Liver (tissue), 9 donors: Measurements from ENCODE around the gene TPRA1. TPM values are rescaled to one million over a fixed set of nuclear protein-coding genes. Genes with fewer than 3 reads are reported as not detected.

Experiments used
- DNase-seq: peaks from one replicate; pipeline ENCODE4 v3.0.0-alpha.2; 2017; ENCODE audit warnings: low spot score
- H3K27ac ChIP-seq, 2 donors: one replicate each; pipeline ENCODE4 v1.7.0; 2013; ENCODE audit warnings: inconsistent platforms in 2 of 2, low read length in 2 of 2, control low read depth in 1 of 2, low read depth in 1 of 2, mild to moderate bottlenecking in 1 of 2
- H3K27me3 ChIP-seq, 4 donors: one replicate each; pipeline versions ENCODE4 v1.6.1 to v1.7.0; 2013; ENCODE audit warnings: low read length in 3 of 4, inconsistent platforms in 1 of 4, mild to moderate bottlenecking in 1 of 4, moderate library complexity in 1 of 4; ENCODE audit not compliant: control insufficient read depth in 4 of 4, insufficient read depth in 4 of 4
- H3K36me3 ChIP-seq, 4 donors: one replicate each; pipeline versions ENCODE4 v1.6.1 to v1.7.0; 2013; ENCODE audit warnings: low read length in 3 of 4, mild to moderate bottlenecking in 3 of 4, low read depth in 1 of 4, moderate library complexity in 1 of 4; ENCODE audit not compliant: control insufficient read depth in 4 of 4, insufficient read depth in 3 of 4
- H3K4me1 ChIP-seq, 4 donors: one replicate each; pipeline versions ENCODE4 v1.6.1 to v1.7.0; 2013; ENCODE audit warnings: low read length in 3 of 4, mild to moderate bottlenecking in 3 of 4, moderate library complexity in 1 of 4; ENCODE audit not compliant: control insufficient read depth in 4 of 4, insufficient read depth in 4 of 4
- H3K4me3 ChIP-seq, 3 donors: one replicate each; pipeline versions ENCODE4 v1.6.1 to v1.7.0; 2013; ENCODE audit warnings: low read length in 3 of 3, control low read depth in 1 of 3, low read depth in 1 of 3, mild to moderate bottlenecking in 1 of 3
- H3K9ac ChIP-seq, 2 donors: one replicate each; pipeline ENCODE4 v1.7.0; 2013; ENCODE audit warnings: low read length in 2 of 2, mild to moderate bottlenecking in 2 of 2, moderate library complexity in 2 of 2, control low read depth in 1 of 2, low read depth in 1 of 2
- H3K9me3 ChIP-seq, 4 donors: one replicate each; pipeline versions ENCODE4 v1.6.1 to v1.7.0; 2013; ENCODE audit warnings: low read length in 3 of 4; ENCODE audit not compliant: control insufficient read depth in 4 of 4
- EGR1 ChIP-seq, 2 donors: IDR thresholded peaks; 2 replicates each; pipeline ENCODE4 v1.6.1; 2016 to 2018; ENCODE audit warnings: antibody characterized with exemption in 2 of 2, low read depth in 2 of 2
- FOXA1 ChIP-seq: IDR thresholded peaks from 2 replicates; pipeline ENCODE4 v1.6.1; 2016; ENCODE audit warnings: antibody characterized with exemption
- FOXA2 ChIP-seq: IDR thresholded peaks from 2 replicates; pipeline ENCODE4 v1.6.1; 2016; ENCODE audit warnings: antibody characterized with exemption
- GABPA ChIP-seq, 2 donors: IDR thresholded peaks in 1 of 2; conservative IDR thresholded peaks in 1 of 2; 2 replicates each; pipeline ENCODE4 v1.6.1; 2016; ENCODE audit warnings: antibody characterized with exemption in 2 of 2, mild to moderate bottlenecking in 1 of 2, moderate library complexity in 1 of 2
- HNF4A ChIP-seq, 2 donors: conservative IDR thresholded peaks; 2 replicates each; pipeline ENCODE4 v1.6.1; 2016; ENCODE audit warnings: antibody characterized with exemption in 2 of 2, mild to moderate bottlenecking in 2 of 2
- HNF4G ChIP-seq: IDR thresholded peaks from 2 replicates; pipeline ENCODE4 v1.6.1; 2016; ENCODE audit warnings: antibody characterized with exemption
- JUND ChIP-seq, 2 donors: IDR thresholded peaks; 2 replicates each; pipeline ENCODE4 v1.6.1; 2016; ENCODE audit warnings: antibody characterized with exemption in 2 of 2
- MAX ChIP-seq: IDR thresholded peaks from 2 replicates; pipeline ENCODE4 v1.6.1; 2016; ENCODE audit warnings: antibody characterized with exemption
- NR2F2 ChIP-seq: IDR thresholded peaks from 2 replicates; pipeline ENCODE4 v1.6.1; 2016; ENCODE audit warnings: antibody characterized with exemption
- RAD21 ChIP-seq, 2 donors: IDR thresholded peaks; 2 replicates each; pipeline ENCODE4 v1.6.1; 2016; ENCODE audit warnings: antibody characterized with exemption in 2 of 2, mild to moderate bottlenecking in 2 of 2
- REST ChIP-seq: IDR thresholded peaks from 2 replicates; pipeline ENCODE4 v1.6.1; 2016; ENCODE audit warnings: antibody characterized with exemption, mild to moderate bottlenecking
- RXRA ChIP-seq, 2 donors: IDR thresholded peaks; 2 replicates each; pipeline ENCODE4 v1.6.1; 2017 to 2018; ENCODE audit warnings: antibody characterized with exemption in 2 of 2, mild to moderate bottlenecking in 1 of 2
- SP1 ChIP-seq: IDR thresholded peaks from 2 replicates; pipeline ENCODE4 v1.6.1; 2018; ENCODE audit warnings: antibody characterized with exemption, mild to moderate bottlenecking
- TAF1 ChIP-seq: conservative IDR thresholded peaks from 2 replicates; pipeline ENCODE4 v1.6.1; 2016; ENCODE audit warnings: antibody characterized with exemption, mild to moderate bottlenecking
- YY1 ChIP-seq: IDR thresholded peaks from 2 replicates; pipeline ENCODE4 v1.6.1; 2016; ENCODE audit warnings: antibody characterized with exemption, mild to moderate bottlenecking
- WGBS: extraction: QIAGEN DNeasy Blood & Tissue Kit; methylation state at CpG from one replicate; pipeline ENCODE4 v1.1.7; 2013; 5-methylcytosine and 5-hydroxymethylcytosine counted together
- polyA plus RNA-seq, 2 donors: library from polyadenylated mRNA; stranded (reverse) in 1 of 2; unstranded in 1 of 2; fragments of 200-250 nt in 1 of 2; fragments of >200 nt in 1 of 2; fragmentation: Nextera tagmentation in 1 of 2; extraction: Ambion mirVana in 1 of 2; gene quantifications; one replicate each; pipeline versions ENCODE4 v1.2.1 to v1.2.3, GENCODE V29; 2013 to 2015
- total RNA-seq, 2 donors: library from RNA; depleted of rRNA; stranded (reverse); fragments of >200 nt; gene quantifications; one replicate each; pipeline ENCODE4 v1.2.3, GENCODE V29; 2014
- TF ChIP-seq, protein P1 (sequence below): IDR thresholded peaks from 2 replicates; pipeline ENCODE4 v1.6.1; 2016; ENCODE audit warnings: antibody characterized with exemption
- TF ChIP-seq, protein P2 (sequence below): IDR thresholded peaks from 2 replicates; pipeline ENCODE4 v1.6.1; 2016; ENCODE audit warnings: antibody characterized with exemption
- TF ChIP-seq, protein P3 (sequence below): fragments of 150-350 bp; IDR thresholded peaks from 2 replicates; pipeline ENCODE4 v1.5.1; 2017; ENCODE audit warnings: improper control_type of control experiment, low read depth, low read length; ENCODE audit not compliant: missing input control
- donor health status: healthy.
- donor health status: healthy.
- donor health status: healthy.
- donor health status: healthy.
- donor health status: healthy.

Gene TPRA1
- total and polyA plus RNA-seq, 4 donors: 17.3 to 27.1 (median 21.3) TPM

- Histone ChIP-seq H3K4me1 (peaks cover 22 to 68% (median 60%) of the 10 kb centered on the region in 4 donors), H3K27me3 (no peaks in the 10 kb centered on the region), H3K27ac (no peak overlapping the region), H3K4me3 (no peak overlapping the region), H3K36me3 (no peaks in the 10 kb centered on the region), H3K9ac (no peak overlapping the region), H3K9me3 (no peaks in the 10 kb centered on the region)
- WGBS: 96% methylated on average over 8 of the region's 8 CpGs
- DNase-seq: no peak
- TF ChIP-seq GABPA (IDR thresholded peaks at IDR 0.05 in 1 of 2, conservative IDR thresholded peaks at IDR 0.05 in 1 of 2) (no peak), TAF1 (no peak), JUND (IDR thresholded peaks at IDR 0.05) (no peak), HNF4A (conservative IDR thresholded peaks at IDR 0.05) (no peak), RAD21 (IDR thresholded peaks at IDR 0.05) (no peak), MAX (no peak), RXRA (IDR thresholded peaks at IDR 0.05) (no peak), REST (no peak), EGR1 (IDR thresholded peaks at IDR 0.05; ENCODE audit: low read depth in 2 of 2) (no peak), FOXA1 (no peak)
- TF ChIP-seq, protein P1, sequence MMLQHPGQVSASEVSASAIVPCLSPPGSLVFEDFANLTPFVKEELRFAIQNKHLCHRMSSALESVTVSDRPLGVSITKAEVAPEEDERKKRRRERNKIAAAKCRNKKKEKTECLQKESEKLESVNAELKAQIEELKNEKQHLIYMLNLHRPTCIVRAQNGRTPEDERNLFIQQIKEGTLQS: no peak
Measured at GRCh38 chr3:127545216-127545615, 45.3 kb downstream of the TPRA1 start.

DNA sequence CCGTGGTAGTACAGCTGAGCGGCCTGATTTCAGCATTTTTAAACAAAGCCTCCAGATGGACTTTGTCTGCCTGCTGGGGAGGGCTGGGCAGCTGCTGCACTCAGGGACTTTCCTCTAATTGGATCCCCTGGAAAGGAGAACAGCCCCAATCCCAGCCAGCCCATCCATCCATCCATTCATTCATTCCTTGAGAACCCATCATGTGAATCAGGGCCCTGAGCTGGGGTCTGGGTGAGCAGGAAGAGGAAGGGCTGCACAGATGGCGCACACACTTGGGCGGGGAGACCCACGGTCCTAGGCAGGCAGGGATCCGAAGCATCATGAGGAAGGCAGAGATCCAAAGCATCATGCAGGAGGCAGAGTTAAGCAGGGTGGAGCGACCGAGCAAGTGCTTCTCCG, 45.7 kb downstream of the TPRA1 start:
- H3K9me3 ChIP-seq: no peaks in the 10 kb centered on the region
- DNase-seq: no peak
- H3K4me1 ChIP-seq: peaks cover 22 to 68% (median 60%) of the 10 kb centered on the region in 4 donors
- TF ChIP-seq HNF4G: peak; percentile 32
- TF ChIP-seq, protein P1: no peak
- TF ChIP-seq, protein P2, sequence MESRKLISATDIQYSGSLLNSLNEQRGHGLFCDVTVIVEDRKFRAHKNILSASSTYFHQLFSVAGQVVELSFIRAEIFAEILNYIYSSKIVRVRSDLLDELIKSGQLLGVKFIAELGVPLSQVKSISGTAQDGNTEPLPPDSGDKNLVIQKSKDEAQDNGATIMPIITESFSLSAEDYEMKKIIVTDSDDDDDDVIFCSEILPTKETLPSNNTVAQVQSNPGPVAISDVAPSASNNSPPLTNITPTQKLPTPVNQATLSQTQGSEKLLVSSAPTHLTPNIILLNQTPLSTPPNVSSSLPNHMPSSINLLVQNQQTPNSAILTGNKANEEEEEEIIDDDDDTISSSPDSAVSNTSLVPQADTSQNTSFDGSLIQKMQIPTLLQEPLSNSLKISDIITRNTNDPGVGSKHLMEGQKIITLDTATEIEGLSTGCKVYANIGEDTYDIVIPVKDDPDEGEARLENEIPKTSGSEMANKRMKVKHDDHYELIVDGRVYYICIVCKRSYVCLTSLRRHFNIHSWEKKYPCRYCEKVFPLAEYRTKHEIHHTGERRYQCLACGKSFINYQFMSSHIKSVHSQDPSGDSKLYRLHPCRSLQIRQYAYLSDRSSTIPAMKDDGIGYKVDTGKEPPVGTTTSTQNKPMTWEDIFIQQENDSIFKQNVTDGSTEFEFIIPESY: no peak
- TF ChIP-seq HNF4A (conservative IDR thresholded peaks at IDR 0.05): peak; percentile 71 to 78
- TF ChIP-seq FOXA2: no peak
- TF ChIP-seq REST: no peak
- peak; percentile 47 for TF ChIP-seq SP1
- TF ChIP-seq YY1: no peak
- no peak for TF ChIP-seq MAX
- TF ChIP-seq, protein P3, sequence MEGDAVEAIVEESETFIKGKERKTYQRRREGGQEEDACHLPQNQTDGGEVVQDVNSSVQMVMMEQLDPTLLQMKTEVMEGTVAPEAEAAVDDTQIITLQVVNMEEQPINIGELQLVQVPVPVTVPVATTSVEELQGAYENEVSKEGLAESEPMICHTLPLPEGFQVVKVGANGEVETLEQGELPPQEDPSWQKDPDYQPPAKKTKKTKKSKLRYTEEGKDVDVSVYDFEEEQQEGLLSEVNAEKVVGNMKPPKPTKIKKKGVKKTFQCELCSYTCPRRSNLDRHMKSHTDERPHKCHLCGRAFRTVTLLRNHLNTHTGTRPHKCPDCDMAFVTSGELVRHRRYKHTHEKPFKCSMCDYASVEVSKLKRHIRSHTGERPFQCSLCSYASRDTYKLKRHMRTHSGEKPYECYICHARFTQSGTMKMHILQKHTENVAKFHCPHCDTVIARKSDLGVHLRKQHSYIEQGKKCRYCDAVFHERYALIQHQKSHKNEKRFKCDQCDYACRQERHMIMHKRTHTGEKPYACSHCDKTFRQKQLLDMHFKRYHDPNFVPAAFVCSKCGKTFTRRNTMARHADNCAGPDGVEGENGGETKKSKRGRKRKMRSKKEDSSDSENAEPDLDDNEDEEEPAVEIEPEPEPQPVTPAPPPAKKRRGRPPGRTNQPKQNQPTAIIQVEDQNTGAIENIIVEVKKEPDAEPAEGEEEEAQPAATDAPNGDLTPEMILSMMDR: no peak
- TF ChIP-seq RAD21 (IDR thresholded peaks at IDR 0.05): no peak
- no peak for TF ChIP-seq NR2F2
- no peak for TF ChIP-seq TAF1
- no peak overlapping the region for H3K9ac ChIP-seq
- H3K36me3 ChIP-seq: no peaks in the 10 kb centered on the region
- no peaks in the 10 kb centered on the region for H3K27me3 ChIP-seq
- WGBS: 72% methylated on average over 9 of the region's 9 CpGs
- no peak overlapping the region for H3K4me3 ChIP-seq
- peak overlapping the region in 1 of 2 donors; percentile 7 for H3K27ac ChIP-seq
